Mucosa of stomach (tissue), 1 donor: ENCODE measurements around the gene CLEC1A.

Experiments
- H3K27me3 ChIP-seq: one replicate; pipeline ENCODE4 v1.7.0; 2013; ENCODE audit warnings: mild to moderate bottlenecking, low read length; ENCODE audit not compliant: control insufficient read depth, insufficient read depth
- H3K36me3 ChIP-seq: one replicate; pipeline ENCODE4 v1.7.0; 2013; ENCODE audit warnings: low read length; ENCODE audit not compliant: control insufficient read depth, insufficient read depth
- H3K4me1 ChIP-seq: one replicate; pipeline ENCODE4 v1.7.0; 2013; ENCODE audit warnings: mild to moderate bottlenecking, low read length; ENCODE audit not compliant: control insufficient read depth, insufficient read depth
- H3K4me3 ChIP-seq: one replicate; pipeline ENCODE4 v1.7.0; 2013; ENCODE audit warnings: low read length
- H3K9ac ChIP-seq: one replicate; pipeline ENCODE4 v1.7.0; 2013; ENCODE audit warnings: mild to moderate bottlenecking, low read length, moderate library complexity
- H3K9me3 ChIP-seq: one replicate; pipeline ENCODE4 v1.7.0; 2013; ENCODE audit warnings: mild to moderate bottlenecking, low read length, moderate library complexity; ENCODE audit not compliant: control insufficient read depth
- donor health status: Pancreatic carcinoma.

Gene CLEC1A, protein sequence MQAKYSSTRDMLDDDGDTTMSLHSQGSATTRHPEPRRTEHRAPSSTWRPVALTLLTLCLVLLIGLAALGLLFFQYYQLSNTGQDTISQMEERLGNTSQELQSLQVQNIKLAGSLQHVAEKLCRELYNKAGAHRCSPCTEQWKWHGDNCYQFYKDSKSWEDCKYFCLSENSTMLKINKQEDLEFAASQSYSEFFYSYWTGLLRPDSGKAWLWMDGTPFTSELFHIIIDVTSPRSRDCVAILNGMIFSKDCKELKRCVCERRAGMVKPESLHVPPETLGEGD

DNA sequence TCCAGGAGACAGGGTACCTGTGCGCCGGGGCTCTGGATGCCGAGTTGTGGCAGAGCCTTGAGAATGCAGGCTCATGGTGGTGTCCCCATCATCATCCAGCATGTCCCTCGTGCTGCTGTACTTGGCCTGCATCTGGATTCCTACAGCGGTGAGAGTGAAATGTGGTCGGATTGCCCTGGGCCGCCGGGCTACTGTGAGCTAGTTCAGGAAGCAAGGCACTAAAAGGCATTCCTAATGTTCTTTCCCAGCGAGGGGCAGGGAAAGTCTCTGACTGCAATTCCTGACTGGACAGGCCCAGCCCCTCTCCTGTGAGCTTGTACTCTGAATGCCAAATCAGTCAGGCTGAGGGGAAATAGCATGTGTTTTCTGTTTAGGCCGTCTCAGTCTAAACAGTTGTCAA is at the start of gene CLEC1A:
CLEC1A (minus strand) TSS at position 195 of the 400 bp plus-strand sequence; CDS start at position 132, 63 bp downstream.
- Histone ChIP-seq H3K36me3 (no peaks in the 10 kb centered on the region), H3K9ac (no peak within 1 kb of the TSS), H3K4me1 (no peaks in the 10 kb centered on the region), H3K4me3 (no peak within 1 kb of the TSS), H3K9me3 (no peaks in the 10 kb centered on the region), H3K27me3 (no peaks in the 10 kb centered on the region)

GRCh38 chr12:10147714-10148403 is 49.1 kb upstream of the CLEC1A start:
- Histone ChIP-seq H3K27me3 (no peaks in the 10 kb centered on the region), H3K36me3 (no peaks in the 10 kb centered on the region), H3K4me3 (no peak overlapping the region), H3K4me1 (no peaks in the 10 kb centered on the region), H3K9ac (no peak overlapping the region), H3K9me3 (no peaks in the 10 kb centered on the region)

DNA sequence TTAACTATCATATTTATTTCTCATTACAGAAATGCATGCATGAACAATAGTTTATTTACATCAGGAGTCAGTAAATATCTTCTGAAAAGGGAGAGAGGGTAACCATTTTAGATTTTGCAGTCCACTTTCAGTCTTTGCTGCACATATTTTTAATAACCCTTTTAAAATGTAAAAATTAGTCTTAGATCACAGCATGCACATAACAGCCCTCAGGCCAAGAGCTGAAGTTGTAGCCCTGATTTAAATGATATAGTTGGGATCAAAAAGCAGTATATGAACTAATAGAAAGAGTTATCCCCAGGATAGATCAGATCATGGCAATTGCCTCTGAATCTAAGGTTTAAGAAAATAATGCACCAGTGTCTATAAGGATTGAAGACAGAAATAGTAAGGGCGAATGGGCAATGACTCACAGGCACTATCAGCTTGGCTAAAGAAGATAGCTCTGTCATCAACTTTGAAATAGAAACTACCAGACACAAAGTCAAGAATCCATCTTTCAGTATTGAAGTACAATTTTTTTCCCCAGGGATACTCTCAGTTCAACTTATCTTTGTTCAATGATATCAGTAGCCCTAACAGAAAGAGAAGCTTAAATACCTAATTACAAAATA is 44.3 kb upstream of the CLEC1A start:
- Histone ChIP-seq H3K9ac (no peak overlapping the region), H3K4me1 (no peaks in the 10 kb centered on the region), H3K36me3 (no peaks in the 10 kb centered on the region), H3K27me3 (no peaks in the 10 kb centered on the region), H3K4me3 (no peak overlapping the region), H3K9me3 (no peaks in the 10 kb centered on the region)

- Histone ChIP-seq H3K9ac (no peak overlapping the region), H3K9me3 (no peaks in the 10 kb centered on the region), H3K4me1 (no peaks in the 10 kb centered on the region), H3K4me3 (no peak overlapping the region), H3K27me3 (no peaks in the 10 kb centered on the region), H3K36me3 (no peaks in the 10 kb centered on the region)
Measured at GRCh38 chr12:10140001-10140400, 41.2 kb upstream of the CLEC1A start.

DNA sequence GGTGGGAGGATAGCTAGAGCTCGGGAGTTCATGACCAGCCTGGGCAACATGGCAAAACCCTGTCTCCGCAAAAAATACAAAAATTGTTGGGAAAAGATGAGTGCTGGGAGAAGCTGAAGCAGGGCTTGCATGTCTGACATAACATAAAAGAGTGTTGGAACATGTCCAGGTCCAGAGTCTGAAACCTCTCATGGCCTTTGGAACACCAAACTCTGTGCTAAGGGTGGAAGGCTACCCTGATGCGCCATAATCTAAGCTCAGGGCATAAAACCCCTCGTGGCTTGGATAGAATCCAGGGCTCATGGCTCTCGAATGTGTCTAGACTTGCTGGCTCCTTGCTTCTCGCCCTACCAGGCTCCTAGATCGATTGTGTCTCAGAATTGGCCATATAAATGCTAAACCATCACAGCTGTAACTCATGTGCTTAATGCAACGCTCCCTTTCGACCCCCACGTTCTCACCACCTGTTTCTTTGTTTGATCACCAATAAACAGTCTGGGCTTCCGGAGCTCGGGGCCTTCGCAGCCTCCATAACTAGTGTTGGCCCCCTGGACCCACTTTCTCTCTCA is 37.9 kb upstream of the CLEC1A start:
- no peaks in the 10 kb centered on the region for H3K27me3 ChIP-seq
- no peaks in the 10 kb centered on the region for H3K36me3 ChIP-seq
- H3K9me3 ChIP-seq: no peaks in the 10 kb centered on the region
- H3K4me1 ChIP-seq: no peaks in the 10 kb centered on the region
- H3K4me3 ChIP-seq: no peak overlapping the region
- no peak overlapping the region for H3K9ac ChIP-seq

- H3K9me3 ChIP-seq: no peaks in the 10 kb centered on the region
- H3K4me3 ChIP-seq: no peak overlapping the region
- H3K9ac ChIP-seq: no peak overlapping the region
- no peaks in the 10 kb centered on the region for H3K4me1 ChIP-seq
- H3K27me3 ChIP-seq: no peaks in the 10 kb centered on the region
- no peaks in the 10 kb centered on the region for H3K36me3 ChIP-seq
Measured at GRCh38 chr12:10135126-10135525, 36.3 kb upstream of the CLEC1A start.

- Histone ChIP-seq H3K27me3 (no peaks in the 10 kb centered on the region), H3K9me3 (no peaks in the 10 kb centered on the region)
Measured at GRCh38 chr12:10132850-10133370, 34.1 kb upstream of the CLEC1A start.

GRCh38 chr12:10131111-10131690 is 32.4 kb upstream of the CLEC1A start:
- H3K4me1 ChIP-seq: no peaks in the 10 kb centered on the region
- no peaks in the 10 kb centered on the region for H3K27me3 ChIP-seq
- H3K36me3 ChIP-seq: no peaks in the 10 kb centered on the region
- no peak overlapping the region for H3K4me3 ChIP-seq
- no peak overlapping the region for H3K9ac ChIP-seq
- H3K9me3 ChIP-seq: no peaks in the 10 kb centered on the region

More at GRCh38 chr12:10132850-10133370, 34.1 kb upstream of the CLEC1A start:
- Histone ChIP-seq H3K4me3 (no peak overlapping the region), H3K9ac (no peak overlapping the region), H3K36me3 (no peaks in the 10 kb centered on the region), H3K4me1 (no peaks in the 10 kb centered on the region)

GRCh38 chr12:10130042-10130441 is 31.3 kb upstream of the CLEC1A start, which contains the start of gene CLEC7A:
TSS of gene CLEC7A (minus strand) at chr12:10130199. CDS start at chr12:10130082, 117 bp downstream.
- no peaks in the 10 kb centered on the region for H3K4me1 ChIP-seq

GRCh38 chr12:10128687-10129086 is 29.9 kb upstream of the CLEC1A start:
- Histone ChIP-seq H3K36me3 (no peaks in the 10 kb centered on the region), H3K4me1 (no peaks in the 10 kb centered on the region), H3K27me3 (no peaks in the 10 kb centered on the region), H3K9ac (no peak overlapping the region), H3K4me3 (no peak overlapping the region), H3K9me3 (no peaks in the 10 kb centered on the region)

More at GRCh38 chr12:10130042-10130441, 31.3 kb upstream of the CLEC1A start, which contains the start of gene CLEC7A:
- H3K36me3 ChIP-seq: no peaks in the 10 kb centered on the region
- H3K27me3 ChIP-seq: no peaks in the 10 kb centered on the region
- no peak within 1 kb of the TSS for H3K4me3 ChIP-seq
- H3K9me3 ChIP-seq: no peaks in the 10 kb centered on the region
- H3K9ac ChIP-seq: peak within 1 kb of the TSS; percentile 7

DNA sequence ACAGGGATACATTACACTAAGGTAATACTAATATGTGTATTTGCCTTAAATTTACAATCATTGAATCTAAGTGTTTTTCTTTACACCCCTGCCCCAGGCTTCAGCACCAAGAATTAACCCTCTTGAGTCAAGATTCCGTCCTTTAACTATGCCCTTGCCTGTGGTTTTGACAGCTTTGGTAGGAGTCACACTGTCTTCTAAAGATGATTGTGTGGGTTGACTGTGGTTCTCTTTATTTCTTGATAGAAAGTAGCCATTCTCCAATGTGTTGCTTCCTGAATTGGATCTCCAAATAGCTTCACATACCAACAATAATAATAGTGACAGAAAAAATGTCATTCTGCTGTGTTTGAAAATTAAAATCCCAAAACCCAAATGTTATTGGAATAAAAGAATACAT is 27.6 kb upstream of the CLEC1A start:
- H3K36me3 ChIP-seq: no peaks in the 10 kb centered on the region
- no peaks in the 10 kb centered on the region for H3K27me3 ChIP-seq
- no peaks in the 10 kb centered on the region for H3K9me3 ChIP-seq
- H3K9ac ChIP-seq: no peak overlapping the region
- no peak overlapping the region for H3K4me3 ChIP-seq
- H3K4me1 ChIP-seq: no peaks in the 10 kb centered on the region
